DMS153 (cell line): ENCODE results near the gene C12orf42.

Experiments used
- DNase-seq: peaks from one replicate; lab custom pipeline; 2025; lab: John Stamatoyannopoulos, UW

Gene C12orf42

DNA sequence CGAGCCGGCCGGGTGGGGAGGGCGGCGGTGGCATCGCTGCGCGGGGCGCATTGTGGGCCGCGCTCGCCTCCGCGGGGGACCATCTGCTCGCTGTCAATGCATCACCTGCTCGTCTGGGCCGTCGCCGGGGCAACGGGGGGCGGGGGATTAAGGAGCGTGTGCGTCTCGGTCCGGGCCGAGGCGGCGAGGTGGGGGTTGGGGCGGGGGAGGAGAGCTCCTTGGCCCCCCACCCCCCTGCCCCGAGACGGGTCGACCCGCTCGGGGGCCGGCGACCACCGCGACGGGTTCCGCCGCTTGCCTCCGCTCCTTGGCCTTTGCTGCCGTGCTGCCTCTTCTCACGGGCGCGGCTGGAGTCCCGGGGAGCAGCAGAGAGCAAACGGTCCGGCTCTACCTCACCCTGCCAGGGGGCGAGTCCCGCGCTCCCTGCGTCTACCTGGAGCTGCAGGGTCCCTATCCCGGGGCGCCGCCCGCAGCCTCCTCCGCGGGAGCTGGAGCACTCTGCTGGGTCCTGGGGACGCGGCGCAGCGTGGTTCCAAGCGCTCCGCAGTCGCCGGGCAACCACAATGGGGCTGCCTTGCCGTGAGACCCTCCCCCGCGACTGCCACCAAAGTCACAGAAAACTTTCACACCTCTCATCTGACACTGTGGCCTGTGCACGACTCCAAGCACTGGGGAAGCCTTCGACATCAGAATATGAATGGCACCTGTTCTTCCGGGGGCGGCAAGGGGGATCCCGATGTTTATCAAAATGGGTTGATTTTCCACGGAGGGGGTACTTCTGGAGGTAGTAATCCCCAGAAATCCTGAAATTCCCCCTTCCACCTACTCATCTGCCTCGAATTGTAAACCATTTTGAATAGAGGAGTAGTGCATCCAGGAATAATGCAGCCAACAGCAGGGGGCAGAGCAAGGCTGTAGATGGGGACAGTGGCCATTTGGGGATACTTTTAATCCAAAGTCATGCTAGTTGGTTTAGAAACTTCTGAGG is at the start of gene C12orf42:
C12orf42 (minus strand) TSS at position 500 of the 988 bp plus-strand sequence. CDS start 17,542 bp downstream, outside the sequence.
- peak; percentile 83 for DNase-seq

GRCh38 chr12:103542078-103542477 is 46.3 kb upstream of the C12orf42 start:
- no peak for DNase-seq

- DNase-seq, result no peak
These were observed 44.6 kb upstream of the C12orf42 start for GRCh38 chr12:103540319-103540718.

DNA sequence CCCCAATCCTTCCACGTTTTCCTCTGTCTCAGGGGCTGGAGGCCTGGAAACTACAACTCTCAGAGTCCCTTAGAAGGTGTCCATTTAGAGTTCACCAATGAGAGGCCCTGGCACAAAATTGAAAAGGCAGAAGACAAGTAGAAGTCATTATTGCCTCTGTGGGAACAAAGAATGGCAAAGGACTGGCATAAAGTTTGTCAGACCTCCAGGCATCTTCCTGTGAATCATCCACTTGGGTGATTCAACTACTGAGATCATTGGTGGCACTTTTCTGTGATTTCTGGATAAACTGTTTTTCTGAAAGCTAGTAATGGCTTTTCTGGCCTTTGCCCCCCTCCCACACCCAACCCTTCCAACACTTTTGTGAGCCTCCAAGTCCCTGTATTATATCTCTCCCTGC is 42.6 kb upstream of the C12orf42 start:
- DNase-seq, result no peak

DNA sequence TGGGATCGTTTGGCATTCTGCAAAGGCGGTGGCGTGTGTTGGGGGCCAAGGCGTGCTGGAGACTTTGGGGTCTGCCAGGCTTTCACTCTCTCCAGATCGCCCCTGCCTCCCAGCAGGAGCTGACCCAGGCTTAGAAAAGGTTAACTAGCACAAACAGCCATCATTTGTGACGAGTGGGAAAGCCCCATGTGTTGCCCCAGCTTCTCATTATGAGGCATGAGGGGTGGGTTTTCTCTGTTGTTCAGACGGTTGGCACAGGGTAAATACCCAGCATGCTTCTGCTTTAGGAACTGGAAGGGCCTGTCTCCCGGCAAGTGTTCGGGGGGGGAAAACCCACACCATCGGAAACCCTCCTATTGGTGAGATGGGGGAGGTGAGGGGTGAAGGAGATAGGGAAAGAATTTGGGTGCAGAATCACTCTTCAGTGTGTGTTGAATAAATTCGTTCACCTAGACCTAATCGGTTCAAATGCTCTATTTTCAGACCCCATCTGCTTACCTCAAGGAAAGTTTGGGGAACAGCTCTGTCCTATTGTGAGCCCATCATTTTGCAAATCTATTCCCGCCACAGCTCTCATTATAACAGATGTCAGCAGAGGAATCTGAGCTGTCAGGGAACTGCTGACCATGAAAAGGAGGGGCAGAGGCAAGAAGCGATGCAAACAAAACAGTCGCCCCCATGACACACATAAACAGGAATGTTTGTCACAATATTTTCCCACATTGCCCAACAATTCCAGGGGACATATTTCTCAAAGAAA is 34.7 kb upstream of the C12orf42 start:
- DNase-seq, result no peak

GRCh38 chr12:103529306-103529705 is 33.5 kb upstream of the C12orf42 start:
- DNase-seq, result peak; percentile 76

DNA sequence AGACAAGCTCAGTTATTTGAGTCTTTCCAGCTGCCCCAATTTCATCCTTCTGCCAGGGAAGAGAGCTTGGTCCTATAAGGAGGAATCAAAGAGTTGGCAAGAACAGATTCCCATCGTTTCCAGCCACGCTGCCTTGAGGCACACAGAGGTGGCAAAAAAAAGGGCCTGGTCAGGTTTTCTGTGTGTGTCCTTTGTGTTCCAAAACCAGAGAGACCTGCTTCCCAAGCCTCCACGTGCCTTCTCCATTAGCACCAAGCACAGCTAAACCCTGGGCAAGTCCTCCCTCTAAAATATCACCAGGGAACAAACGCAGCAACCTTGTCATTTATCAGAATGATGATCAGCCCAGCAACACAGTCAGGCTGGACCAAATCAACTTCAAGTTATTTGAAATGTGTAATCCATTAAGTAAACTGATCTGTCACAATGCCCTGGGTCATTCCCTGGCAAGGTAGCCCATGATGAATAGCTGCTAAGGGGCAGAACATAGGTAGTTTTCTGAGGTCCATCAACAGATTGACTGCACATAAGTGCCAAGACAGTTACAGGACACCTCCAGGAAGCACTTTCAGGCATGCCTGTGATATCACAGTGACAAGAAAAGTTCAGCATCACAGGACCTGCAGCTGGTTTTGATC is 28.6 kb upstream of the C12orf42 start:
- DNase-seq, result no peak

GRCh38 chr12:103523771-103524170 is 28.0 kb upstream of the C12orf42 start:
- peak; percentile 68 for DNase-seq

GRCh38 chr12:103520686-103521215 is 25.0 kb upstream of the C12orf42 start:
- no peak for DNase-seq

GRCh38 chr12:103519632-103520031 is 23.9 kb upstream of the C12orf42 start:
- no peak for DNase-seq

GRCh38 chr12:103518899-103519298 is 23.1 kb upstream of the C12orf42 start:
- no peak for DNase-seq

- no peak for DNase-seq
These were observed 21.4 kb upstream of the C12orf42 start for GRCh38 chr12:103517161-103517560.

- DNase-seq, result no peak
These were observed 19.6 kb upstream of the C12orf42 start for GRCh38 chr12:103515341-103515740.

DNA sequence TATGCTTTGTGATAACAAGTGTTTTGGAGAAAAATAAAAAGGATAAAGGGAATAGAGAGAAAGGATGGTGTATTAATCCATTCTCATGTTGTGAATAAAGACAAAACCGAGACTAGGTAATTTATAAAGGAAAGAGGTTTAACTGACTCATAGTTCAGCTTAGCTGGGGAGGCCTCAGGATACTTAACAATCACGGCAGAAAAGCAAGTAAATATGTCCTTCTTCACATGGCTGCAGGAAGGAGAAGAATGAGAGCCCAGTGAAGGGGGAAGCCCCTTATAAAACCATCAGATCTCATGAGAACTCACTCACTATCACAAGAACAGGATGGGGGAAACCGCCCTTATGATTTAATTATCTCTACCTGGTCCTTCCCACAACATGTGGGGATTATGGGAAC is 18.1 kb upstream of the C12orf42 start:
- no peak for DNase-seq

DNA sequence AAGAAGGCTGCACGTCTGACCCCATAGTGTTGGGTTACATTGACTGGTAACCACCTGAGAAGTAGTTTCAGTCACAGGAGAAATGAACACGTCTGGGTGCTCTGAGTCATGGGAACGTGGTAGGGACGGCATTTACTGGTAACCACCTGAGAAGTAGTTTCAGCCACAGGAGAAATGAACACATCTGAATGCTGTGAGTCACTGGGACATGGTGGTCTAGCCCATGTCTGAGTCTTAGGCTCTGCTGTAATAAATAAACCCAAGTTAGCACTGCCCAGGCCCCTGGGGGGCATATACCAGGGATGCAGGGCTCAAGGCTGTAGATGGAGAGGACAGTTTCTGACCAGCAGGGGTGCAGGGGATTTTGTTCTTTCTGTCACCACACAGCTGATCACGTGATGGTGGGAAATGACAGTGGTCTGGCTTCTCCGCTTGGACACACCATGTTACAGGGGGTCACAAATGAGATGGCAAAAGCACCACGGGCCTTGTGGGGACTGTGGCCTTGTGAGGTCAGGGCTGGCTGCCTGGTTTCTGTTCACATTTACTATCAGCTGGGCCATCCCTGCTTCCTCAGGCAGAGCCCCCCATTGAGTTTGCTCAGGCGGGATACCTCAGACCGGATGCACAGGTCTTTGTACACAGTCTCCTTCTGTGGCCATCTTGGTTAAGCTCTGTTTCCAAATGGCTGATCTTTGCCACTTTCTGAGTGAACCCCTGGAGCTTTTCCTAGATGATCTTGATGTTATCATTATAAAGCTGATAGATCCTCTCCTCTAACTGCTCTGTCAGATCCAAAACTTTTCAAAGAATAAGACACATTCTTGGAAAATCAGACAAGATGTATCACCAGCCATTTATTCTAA is 9.8 kb upstream of the C12orf42 start:
- DNase-seq, result no peak

- DNase-seq, result no peak
These were observed 8.8 kb upstream of the C12orf42 start for GRCh38 chr12:103504606-103505005.

DNA sequence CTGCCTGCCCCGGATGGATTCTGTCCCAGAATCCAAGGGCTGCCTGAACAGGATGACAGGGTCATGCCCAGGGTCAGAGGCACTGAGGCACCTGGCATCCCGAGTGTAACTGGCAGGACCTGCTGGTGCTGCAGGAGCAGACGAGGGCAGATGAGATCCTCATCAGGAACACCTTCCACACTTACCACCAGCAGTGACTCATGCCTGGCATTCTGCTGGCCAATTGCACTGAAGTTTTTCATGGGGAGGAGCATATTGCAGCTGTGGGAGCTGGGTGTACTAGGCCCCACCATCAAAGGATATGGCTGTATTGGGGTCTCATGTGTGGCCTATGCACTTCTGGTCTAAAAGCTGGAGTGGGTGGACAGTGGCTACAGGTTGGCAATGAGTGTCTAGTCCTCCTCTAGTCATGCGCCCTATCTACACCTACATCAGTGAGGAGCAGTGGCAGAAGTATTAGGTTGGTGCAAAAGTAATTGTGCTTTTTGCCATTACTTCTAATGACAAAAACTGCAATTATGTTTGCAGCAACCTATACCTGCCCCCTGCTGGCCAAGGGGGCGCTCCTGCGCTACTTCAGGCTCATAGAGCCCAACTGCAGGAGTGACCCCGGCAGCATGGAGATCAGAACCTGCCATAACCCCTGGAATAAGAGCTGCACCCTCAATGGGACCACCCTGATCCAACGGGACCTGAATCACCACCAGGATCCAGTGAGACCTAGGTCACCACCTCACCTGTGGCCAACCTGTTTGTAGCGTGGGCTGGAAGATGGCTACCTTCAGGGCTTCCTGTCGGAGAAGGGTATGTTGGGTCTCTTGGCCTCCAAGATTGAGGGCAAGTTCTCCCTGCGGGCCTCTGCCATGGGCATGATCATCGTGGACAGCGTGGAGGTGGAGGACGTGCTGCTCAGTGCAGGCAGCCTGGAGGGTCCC is 8.0 kb upstream of the C12orf42 start:
- no peak for DNase-seq

DNA sequence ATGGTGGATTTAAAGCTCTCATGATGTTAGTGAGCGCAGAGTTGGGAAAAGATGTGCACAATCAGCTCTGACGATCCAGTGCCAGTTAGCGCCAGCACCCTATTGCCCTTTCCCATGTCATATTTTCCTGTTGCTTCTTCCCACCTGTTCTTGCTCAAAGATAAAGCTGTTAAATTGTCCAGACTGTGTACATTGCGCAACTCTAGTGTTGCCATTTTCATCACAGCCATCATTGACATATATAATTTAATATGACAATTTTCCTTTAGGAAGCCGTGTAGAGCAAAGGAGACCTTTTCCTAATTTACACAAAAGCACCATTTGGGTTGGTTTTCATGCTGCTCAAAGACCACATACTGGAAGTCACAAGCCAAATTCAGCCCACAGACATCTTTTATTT is 5.7 kb upstream of the C12orf42 start:
- DNase-seq, result no peak

DNA sequence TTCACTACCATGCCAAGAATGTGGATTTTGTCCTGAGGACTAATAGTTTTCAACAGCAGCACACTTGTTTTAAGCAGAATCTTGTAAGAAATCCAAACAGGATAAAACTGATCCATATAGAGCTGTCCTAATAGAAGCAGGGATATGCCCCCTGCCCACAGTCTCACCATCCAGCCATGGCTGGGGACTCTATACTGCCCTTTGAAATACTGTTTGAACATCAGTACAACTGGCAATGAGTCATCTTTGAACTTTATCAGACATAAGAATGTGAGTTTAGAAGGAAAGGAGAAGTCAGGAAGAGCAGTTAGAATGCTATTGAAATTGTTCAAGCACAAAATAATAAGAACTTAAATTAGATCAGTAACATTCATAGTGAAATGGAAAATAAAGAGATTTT is 3.8 kb upstream of the C12orf42 start:
- no peak for DNase-seq

DNA sequence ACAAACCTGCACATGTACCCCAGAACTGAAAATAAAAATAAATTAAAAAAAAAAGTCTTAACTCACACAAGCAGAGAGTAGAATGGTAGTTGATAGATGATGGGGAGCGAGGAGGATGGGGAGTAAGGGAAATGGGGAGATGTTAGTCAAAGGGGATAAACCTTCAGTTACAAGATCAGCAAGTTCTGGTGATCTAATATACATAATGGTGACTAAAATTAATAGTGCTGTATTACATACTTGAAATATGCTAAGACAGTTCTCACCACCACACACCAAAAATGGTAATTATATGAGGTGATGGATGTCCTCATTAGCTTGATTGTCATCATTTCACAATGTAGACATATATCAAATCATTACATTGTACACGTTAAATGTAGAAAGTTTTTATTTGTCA is 3.2 kb upstream of the C12orf42 start:
- no peak for DNase-seq
